ENCODE measurements around the gene KRTAP13-4.

The KRTAP13-4 gene, protein sequence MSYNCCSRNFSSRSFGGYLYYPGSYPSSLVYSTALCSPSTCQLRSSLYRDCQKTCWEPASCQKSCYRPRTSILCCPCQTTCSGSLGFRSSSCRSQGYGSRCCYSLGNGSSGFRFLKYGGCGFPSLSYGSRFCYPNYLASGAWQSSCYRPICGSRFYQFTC

DNA sequence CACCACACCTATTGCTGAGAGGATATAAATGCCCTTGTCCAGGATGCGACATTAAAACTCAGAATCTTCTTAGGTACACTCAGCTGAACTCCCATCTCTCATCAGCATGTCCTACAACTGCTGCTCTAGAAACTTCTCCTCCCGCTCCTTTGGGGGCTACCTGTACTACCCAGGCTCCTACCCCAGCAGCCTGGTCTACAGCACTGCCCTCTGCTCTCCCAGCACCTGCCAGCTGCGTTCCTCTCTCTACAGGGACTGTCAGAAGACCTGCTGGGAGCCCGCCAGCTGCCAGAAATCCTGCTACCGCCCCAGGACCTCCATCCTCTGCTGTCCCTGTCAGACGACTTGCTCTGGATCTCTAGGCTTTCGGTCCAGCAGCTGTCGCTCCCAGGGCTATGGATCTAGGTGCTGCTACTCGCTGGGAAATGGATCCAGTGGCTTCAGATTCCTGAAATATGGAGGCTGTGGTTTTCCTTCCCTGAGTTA is at the start of gene KRTAP13-4:
TSS of gene KRTAP13-4 (plus strand) at position 51 of the 486 bp plus-strand sequence. CDS start at position 107, 56 bp downstream.
- no peak for DNase-seq (ENCODE audit: low read depth)

DNA sequence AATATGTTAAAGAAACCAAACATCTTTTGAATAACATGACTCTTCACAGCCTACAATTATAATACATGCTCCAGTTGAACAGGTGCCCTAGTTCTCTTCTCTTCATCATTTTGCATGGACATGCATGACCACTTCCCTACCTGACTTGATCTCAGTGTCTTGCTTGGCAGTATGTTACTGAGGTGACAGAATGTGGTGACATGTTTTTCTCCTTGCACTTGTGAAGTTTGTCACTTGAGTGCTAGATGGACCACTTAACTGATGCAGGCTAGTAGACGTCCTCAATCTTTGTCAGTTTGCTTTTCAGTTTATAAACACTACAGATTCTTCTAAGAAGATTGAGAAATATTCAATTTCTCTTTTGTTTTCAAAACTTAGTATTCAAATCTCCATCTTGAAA is 47.8 kb upstream of the KRTAP13-4 start:
- no peak for DNase-seq (ENCODE audit: low read depth)

DNA sequence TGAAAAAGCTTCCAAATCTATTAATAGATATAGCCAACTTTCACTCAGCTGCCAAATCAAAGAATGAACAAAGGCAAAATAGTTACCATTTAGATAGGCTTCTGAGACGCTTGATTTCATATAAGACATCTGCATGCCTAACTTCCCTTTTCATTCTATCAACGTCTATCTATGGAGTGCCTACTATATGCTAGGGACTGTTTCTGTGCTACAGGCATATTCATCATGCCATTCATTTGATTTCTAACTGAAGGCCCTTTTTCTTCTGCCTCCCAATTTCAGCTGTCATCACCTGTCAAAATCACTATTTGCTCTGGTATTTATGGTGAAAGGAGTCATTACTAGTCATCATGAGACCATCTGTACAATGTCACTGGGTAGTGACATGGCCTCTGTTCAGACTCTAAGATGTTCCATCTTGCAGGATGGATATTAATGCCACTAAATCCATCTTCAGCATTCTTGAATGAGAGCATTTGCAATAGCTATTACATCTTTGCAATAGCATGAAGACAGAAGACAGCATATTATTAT is 38.5 kb upstream of the KRTAP13-4 start:
- DNase-seq (ENCODE audit: low read depth): no peak

DNA sequence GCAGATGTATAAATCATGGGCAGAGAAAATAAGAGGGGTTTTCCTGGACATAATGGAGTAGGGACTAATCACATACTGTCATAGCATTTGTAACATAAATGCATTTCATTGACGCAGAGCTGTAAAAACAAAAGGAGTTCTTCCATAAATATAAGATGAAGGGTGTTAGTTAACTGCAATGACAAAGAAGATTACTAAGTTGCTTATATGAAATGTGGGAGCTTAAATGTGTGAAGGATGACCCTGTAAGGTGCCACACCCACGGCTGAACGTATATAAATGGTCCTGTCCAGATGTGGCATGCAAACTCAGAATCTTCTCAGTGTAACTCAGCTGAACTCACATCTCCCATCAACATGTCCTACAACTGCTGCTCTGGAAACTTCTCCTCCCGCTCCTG is 34.3 kb upstream of the KRTAP13-4 start, which contains the start of gene KRTAP13-1:
TSS of gene KRTAP13-1 (plus strand) at position 301 of the 400 bp plus-strand sequence. CDS start at position 357, 56 bp downstream.
- DNase-seq (ENCODE audit: low read depth): no peak

DNA sequence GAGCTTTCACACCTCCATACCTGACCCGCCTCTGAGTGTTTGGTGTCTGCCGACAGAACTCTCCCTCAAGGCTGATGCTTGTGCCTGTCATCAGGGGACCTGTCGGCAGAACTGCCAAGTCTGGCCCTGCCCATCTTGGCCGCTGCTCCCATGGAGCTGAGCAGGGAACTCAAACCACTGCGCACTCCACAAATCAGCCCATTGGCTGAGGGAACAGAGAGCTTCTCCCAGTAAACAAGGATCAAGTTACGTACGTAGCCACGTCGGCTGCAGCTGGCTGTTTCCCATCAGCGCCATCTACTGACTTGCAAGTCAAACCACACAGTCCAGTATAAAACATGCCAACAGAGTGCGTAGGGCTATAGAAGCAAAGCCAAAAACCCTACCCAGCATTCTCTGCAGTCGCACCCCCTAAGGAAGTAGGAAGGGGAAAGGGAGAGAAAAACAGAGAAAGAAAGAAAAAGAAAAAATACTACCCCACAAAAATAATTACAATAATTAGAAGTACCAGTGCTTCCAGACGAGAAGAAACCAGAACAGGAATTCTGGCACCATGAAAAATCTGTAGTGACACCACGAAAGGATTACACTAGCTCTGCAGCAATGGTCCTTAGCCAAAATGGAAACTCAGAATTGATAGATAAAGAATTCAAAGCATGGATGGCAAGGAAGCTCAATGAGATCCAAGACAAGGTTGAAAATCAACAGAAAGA is 21.1 kb upstream of the KRTAP13-4 start:
- no peak for DNase-seq (ENCODE audit: low read depth)

DNA sequence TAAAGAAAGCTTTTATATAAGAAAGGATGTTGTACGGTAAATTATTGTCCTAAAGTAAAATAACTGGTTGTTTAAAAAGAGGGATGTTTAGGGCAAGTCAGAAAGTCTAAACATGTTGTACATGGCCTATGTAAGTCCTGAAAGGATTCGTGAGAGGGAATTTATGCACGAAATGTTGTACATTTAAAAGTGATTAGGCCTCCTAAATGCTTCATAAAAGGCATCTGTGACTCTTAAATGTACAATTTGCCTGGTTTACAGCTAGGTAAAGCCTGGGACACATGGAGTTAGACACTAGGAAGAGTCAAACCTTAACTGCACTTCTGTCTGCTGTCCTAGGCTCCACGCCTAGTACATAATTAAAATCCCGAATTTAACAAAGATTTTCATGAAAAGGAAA is 14.0 kb upstream of the KRTAP13-4 start:
- no peak for DNase-seq (ENCODE audit: low read depth)

DNA sequence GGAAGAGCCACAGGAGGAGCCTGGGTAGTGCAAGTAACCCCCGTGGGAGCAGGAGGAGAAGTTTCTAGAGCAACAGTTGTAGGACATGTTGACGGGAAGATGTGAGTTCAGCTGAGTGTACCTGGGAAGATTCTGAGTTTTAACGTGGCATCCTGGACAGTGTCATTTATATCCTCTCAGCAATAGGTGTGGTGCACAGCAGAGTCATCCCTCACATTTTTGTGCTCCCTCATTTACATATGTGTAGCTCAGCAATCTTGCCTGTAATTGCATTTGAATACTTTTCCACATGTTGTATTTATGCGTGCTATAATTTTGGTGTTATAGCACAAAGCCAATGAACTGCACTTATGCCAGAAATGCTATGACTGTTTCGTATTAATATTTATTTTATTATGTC is 4.2 kb upstream of the KRTAP13-4 start, which contains the start of gene KRTAP13-3:
TSS of gene KRTAP13-3 (minus strand) at position 101 of the 400 bp plus-strand sequence. CDS start at position 87, 14 bp downstream.
- DNase-seq (ENCODE audit: low read depth): no peak

DNA sequence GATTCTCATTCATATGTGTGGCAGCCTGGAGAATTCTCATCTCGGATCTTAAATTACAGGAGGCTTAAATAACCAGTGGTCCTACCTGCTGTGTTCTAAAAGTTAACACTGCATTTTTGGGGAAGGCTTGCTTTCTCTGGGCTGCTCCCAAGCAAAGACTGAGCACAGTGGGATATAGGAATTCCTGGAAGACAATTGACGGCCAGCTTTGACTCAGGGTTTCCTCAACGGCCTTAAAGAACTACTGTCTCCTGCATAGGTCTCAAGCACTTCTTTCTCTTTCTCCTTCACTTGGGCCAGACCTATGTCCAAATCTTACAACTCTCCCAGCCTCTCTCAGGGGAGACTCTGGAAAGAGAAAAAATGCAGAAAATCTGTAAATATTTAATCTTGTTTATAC is 3.3 kb upstream of the KRTAP13-4 start:
- DNase-seq (ENCODE audit: low read depth): no peak

DNA sequence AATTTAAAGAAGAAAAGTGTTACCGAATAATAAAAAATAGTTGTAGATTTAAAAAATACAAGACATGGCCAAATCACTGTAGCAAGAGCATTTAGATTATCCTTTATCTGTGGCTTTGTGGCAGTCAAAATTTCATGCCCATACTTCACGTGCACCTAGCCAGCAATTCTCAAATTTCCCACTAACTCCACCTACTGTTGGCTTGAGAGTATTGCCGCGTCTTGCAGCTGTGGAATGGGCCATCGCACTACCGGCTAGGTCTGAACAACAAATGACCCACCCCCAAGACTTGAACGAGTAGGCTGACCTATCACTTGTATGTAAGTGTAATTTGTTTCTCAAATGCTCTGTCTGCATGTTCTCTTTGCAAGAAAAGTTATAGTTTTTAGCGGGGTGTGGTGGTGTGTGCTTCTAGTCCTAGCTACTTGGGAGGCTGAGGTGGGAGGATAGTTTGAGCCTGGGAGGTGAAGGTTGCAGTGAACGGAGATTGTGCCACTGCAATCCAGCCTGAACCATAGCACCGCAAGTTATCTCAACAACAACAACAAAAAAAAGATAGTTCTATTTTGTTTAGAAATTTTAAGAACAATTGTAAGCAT is 4.1 kb downstream of the KRTAP13-4 start:
- no peak for DNase-seq (ENCODE audit: low read depth)

DNA sequence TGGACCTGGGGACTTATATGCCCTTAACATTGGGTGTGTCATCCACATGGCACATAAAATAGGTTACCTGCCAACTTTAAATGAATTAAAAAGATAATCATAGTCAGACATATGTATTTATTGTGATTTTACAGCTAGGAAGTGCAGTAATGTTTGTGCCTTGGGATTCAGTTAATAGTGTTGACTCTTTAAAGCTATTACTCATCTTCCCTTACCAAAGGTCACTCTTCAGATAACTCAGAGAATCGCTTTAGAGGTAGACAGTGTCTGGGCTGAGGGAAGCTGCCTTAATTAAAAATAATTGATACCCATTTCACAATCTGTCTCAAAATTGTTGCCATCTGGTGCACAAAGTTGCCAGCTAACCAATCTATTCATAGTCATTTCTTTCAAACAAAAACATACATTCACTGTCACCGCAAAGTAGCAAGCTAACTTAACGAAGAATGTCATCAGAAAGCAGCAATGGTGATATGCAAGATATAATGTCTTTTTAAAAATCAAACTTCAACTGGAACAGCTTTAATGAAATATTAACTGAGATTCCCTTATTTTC is 7.1 kb downstream of the KRTAP13-4 start:
- DNase-seq (ENCODE audit: low read depth): no peak

DNA sequence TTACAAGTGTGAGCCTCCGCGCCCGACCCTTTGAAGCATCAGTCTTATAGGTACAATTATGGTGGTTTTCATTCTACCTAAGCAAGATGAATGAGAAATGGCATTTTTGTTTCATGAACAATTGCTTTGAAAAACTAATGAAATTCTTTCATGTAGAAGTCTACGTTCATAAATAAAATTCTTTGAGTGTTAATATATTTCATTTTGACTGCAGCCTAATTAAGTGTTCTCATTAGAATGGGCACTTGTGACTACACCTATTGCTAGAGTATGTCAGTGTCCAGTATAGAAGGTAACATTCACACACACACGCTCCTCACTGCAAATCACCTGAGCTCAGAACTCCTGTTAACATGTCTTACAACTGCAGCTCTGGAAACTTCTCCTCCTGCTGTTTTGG is 10.0 kb downstream of the KRTAP13-4 start, which contains the start of gene KRTAP15-1:
TSS of gene KRTAP15-1 (plus strand) at position 301 of the 400 bp plus-strand sequence. CDS start at position 354, 53 bp downstream.
- DNase-seq (ENCODE audit: low read depth): no peak

DNA sequence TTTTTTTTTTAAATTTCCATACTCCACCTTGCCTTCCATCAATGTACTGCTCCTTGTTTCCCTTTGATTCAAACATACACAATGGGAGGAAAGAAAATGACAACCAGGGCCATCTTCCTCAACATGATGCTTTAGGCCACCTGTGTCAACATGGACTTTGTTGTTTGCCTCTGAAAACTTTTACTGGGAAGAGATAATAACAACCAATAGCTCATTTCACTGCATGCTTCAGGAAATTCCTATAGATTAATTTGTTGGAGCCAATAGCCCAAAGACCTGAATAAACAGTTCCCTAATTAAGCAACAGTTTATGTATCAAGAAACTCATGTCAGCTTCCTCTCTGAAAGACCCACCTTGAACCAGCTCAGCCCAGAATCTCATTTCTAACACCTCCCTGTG is 13.2 kb downstream of the KRTAP13-4 start:
- DNase-seq (ENCODE audit: low read depth): no peak

DNA sequence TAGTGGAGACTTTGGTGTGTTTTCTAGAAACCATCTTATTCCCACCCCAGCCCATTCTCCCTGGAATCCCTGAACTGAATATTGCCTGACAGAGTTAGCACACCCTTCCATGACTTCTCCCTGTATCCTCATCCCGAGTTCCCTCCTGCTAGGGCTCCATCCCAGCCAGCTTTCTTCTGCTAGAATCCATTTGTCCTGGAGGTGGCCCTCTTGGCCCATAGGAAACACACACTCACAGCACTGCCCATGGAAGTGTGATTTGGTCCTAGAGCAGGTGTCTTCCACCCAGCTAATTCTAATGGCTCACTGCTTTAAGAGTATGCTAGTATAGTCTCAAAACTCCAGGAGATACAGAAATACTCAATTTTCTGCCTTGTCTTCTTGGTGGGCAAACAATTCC is 14.2 kb downstream of the KRTAP13-4 start:
- no peak for DNase-seq (ENCODE audit: low read depth)

DNA sequence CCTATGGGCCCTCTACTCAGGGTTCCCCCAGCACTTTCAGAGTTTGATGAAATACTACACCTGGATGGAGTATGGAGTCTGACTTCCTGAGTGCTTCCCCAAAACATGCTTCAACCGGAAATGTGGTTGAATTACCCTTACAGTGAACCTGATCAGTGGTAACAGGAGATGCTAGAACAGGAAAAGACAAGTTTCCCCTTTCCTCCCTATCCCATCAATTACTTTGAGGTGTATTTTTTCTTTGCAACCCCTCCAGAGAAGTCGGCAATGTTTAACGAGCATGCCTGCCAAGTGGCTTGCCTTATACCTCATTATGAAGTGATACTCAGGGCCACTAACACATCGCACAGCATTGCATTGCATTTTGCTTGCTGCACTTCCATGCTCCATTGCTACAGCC is 17.0 kb downstream of the KRTAP13-4 start:
- no peak for DNase-seq (ENCODE audit: low read depth)

DNA sequence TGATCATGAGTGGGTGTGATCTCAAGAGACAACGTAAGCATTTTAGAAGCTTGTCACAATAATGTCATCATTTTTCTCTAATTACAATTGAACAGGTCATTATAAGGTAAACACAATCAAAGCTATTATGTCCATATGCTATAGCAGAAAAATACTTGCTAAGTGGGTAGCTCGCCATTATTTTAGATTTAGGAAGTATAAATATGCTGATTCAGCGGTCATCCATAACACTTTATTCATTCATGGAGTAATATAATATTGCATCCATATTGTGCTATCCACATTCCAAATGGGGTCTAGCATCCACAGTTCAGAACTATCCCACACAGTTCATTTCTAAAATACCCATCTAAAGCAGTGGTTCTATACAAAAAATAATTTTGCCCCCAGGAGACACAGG is 18.5 kb downstream of the KRTAP13-4 start:
- DNase-seq (ENCODE audit: low read depth): no peak

DNA sequence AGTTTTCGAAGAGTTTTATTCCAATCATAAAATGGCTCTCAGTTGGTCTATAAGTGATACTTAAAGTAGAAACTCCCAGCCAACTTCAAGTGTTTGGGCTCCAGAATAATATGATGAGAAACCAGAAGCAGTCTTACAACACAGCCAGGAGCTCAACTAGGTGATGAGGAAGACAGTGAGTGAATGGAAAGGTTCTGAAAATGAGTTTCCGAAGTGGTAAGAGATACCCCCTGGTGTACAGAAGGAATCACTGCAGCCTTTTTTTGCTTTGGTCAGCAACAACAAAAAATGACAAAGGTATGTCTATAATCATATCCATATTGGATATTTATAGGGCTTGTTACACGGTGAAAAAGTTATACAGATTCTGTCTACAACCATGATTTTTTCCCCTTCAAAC is 33.7 kb downstream of the KRTAP13-4 start:
- DNase-seq (ENCODE audit: low read depth): no peak

DNA sequence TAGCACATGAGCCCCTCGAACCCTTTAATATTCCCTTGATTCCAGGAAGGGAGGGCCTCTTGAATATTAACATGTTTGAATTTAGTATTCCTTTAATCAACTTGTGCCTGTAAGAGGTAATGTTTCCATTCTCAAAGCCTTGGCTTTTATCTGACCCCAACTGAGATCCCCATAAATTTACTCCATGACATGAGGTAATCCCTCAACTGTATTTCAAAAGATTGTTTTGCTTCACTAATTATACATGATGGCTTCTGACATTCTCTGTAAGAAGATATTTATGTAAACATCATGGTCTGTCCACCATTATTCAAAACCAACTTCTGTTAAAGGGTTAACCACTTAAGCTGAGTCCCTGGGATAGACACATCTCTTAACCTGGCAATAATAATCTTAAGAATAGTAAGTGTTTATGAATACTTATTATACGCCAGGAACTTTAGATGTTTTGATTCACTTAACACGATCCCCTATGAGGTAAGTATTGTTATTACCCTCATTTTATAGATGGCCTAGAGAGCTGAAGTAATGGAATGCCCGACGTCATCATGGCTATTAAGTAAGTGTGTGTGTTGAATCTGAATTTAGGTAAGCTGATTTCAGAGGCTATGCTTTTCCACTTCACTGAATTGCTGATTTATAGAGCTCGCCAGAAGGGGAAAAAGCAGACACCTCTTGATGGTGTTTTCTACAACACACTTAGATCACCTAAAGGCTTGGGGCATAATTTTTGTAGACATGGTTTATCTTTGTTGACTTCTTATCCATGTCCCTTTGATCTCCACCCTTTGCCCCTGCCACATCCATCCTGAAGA is 39.1 kb downstream of the KRTAP13-4 start:
- DNase-seq (ENCODE audit: low read depth): no peak

DNA sequence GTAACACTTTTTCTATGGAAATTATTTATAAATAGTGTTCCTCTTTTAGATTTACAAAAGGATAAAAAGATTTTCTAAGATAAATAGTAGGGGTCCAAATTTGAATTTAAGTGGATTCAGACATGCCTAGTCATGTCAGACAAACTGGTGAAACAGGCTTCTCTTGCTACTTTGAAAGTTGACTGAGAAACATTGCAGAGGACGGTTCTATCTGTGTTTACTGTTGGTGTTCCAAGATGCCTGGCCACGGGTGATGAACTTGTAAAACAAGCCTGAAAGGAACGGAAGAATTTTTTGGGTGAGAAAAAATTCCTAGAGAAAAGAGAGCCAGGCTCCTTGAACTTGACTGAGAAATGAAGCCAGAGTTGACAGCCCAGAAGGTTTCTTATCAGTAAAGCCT is 48.0 kb downstream of the KRTAP13-4 start:
- DNase-seq (ENCODE audit: low read depth): no peak

DNA sequence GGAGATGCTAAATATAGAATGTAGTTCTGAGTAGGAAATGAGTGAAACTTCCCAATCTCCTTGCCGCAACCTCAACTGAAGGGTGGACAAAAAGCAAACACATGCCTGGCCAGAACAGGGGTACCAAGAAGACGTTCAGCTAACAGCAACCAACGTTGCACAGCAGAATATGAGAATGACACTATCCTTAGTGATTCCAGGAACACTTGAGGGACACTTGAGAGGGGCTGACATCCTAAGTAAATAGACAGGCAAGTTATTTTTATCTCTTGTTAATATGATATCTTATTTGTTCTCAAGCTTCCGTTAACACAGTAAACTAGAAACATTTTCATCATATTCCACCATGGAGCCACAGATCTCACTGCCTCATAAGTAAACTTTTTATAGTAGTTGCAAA is 49.2 kb downstream of the KRTAP13-4 start:
- no peak for DNase-seq (ENCODE audit: low read depth)

DNA sequence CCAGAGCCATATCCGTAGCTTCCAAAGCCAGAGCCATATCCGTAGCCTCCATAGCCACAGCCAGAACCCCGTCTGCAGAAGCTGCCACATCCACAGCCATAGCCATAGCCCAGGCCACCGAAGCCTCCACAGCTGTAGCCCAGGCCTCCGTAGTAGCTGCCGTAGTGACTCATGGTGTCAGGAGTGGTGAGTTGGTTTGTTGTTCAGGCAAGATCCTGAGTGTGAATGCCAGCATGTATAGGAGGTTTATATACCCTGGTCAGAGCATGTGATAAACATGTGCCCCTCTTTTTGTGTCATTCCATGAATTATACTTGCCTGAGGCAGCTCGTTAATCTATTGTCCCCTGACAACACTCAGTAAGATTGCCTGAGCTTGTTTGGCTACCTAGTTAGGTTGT is 50.1 kb downstream of the KRTAP13-4 start, which contains the start of gene KRTAP19-1:
TSS of gene KRTAP19-1 (minus strand) at position 223 of the 400 bp plus-strand sequence. CDS start at position 173, 50 bp downstream.
- no peak for DNase-seq (ENCODE audit: low read depth)
